GM19023 (cell line): ENCODE data around the gene TMEM151B.

Experiments used
- ATAC-seq: cut with Tn5 transposase; IDR thresholded peaks from one replicate; pipeline ENCODE4 v1.9.1; 2021; ENCODE audit warnings: mild to moderate bottlenecking, moderate library complexity; ENCODE audit not compliant: unreplicated experiment

TMEM151B gene

DNA sequence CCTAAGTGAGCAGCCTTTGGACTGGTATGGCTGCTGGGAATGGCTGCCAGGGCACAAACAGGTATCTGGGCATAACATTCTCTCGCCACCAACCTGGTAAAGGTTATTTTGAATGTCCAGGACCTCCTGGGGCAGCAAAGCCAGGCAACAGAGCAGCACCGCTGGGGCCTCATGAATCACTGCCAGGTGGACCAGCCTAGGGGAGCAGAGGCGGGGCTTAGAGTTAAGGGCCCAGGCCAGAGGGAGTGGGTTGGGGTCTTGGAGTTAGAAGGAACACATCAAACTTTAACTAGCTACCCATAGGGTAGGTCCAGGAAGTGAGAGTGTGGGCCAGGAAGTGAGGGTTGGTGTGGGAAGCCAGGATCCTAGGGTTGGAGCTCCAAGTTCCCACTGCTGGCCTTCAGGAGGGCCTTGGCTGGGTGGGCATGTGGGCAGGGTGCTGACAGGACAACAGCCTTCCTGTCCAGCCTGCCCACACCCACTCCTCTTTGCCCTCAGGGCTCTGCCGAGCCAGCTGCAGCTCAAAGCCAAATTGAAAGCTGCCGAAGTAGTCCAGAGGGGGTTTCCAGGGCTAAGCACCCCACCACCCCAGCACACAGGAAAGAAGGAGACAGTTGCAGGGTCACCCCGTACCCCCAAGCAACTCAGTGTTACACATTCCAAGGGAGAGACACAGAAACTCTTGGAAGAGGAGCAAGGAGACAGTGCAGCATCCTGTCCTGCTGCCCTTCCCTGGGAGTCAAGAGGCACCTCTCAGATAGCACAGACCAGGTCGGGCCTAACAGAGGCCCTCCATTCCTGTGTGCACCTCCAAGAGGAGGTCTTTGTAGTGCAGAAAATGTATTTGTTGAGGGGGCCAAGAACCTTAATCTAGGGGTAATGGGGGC is 7.5 kb upstream of the TMEM151B start:
- ATAC-seq = no peak

DNA sequence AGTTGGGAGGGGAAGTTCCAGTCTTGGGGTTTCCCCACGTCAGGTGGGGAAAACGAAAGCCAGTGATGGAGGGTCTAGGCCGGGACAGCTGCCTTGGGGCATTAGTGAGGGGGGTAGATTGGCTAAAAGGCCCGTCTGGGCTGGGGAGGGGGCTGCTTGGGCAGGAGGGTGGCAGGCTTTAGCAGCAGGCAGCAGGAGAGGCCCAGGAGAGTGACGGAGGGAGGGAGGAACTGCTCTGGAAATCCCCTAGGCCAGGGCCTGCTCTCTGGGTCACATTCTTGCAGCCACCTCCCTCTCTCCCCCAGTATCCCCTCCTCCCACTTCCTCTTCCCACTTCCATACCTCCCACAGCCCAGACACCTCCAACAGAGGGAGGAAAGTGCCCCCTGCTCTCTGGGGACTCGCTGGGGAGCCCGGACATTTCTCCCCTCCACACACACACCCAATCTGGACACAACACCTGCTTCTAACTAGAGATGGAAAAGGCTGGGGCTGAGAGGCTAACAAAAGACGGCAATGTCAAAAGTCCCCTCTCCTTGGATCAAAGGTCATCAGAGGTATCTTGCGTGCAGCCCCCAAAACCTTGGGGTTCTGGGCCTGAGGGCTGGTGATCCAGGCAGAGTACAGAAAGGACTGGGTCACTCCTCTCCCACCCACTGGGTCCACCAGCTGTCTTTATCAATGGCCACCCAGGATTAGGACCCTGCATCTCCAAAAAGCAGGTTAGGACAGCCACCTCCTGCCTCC is 6.7 kb upstream of the TMEM151B start:
- no peak for ATAC-seq

DNA sequence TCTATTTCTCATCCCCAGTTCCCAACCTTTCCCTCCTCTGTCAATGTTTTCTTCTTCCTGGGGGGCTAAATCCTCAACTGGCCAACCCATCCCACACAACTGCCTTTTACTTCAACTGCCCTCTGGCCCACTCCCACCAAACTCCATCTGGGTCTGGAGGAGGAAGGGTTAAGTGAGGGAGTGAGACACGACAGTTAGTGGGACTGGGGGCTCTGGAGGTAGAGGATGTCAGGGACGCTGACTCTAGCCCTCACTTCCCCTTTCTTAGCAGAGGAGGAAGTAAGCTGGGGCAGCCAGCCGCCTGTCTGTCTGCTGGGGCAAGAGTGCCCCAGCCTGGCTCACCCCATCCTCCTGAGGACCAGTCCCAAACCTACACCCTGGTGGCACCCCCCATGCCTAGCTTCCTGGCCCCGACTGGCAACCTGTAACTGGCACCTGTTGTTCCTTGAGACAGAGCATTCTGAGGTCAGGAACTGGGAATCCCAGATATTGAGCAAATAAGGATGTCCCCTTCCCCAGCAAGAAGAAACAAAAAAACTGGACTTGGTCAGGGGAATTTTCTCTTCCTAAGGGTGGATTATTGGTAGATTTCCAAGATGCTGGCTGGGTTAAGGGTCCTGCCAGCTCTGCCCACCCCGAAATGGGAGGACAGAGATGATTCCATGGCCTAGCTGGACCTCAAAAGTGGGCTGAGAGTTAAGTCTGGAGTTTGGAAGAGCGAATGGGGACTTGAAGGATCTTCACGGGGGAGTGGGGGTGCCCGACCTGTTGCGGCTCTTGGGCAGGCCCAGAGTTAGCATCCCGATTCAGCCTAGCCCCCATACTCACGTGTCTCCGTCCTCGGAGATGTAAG is 5.9 kb upstream of the TMEM151B start:
- peak; percentile 33 for ATAC-seq

GRCh38 chr6:44265007-44265721 is 5.1 kb upstream of the TMEM151B start, which contains the start of gene NFKBIE:
NFKBIE (minus strand) TSS chr6:44265551; CDS start chr6:44265346, 205 bp downstream.
- peak; percentile 36 for ATAC-seq

GRCh38 chr6:44265722-44266233 is 4.5 kb upstream of the TMEM151B start:
- ATAC-seq = no peak

DNA sequence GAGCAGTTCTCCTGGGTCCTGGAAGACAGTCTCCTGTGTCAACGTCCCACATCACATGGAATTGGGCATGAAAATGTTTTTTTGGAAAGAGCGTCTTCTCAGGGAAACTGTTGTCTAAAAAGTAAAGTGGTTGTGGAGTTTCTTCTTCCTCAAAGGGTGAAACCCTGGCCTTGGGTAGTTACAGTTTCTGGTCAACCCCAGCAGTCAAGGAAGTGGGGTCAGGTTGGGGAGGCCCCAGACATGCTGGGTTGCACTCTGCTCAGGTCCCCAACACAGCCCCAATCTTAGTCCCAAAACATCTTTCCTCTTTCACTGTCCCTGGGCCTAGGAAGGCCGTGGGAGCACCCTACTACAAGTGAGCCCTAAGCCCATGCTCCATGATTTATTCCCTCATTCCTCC is 3.9 kb upstream of the TMEM151B start:
- no peak for ATAC-seq

- no peak for ATAC-seq
Measured at GRCh38 chr6:44267252-44267651, 3.0 kb upstream of the TMEM151B start.

DNA sequence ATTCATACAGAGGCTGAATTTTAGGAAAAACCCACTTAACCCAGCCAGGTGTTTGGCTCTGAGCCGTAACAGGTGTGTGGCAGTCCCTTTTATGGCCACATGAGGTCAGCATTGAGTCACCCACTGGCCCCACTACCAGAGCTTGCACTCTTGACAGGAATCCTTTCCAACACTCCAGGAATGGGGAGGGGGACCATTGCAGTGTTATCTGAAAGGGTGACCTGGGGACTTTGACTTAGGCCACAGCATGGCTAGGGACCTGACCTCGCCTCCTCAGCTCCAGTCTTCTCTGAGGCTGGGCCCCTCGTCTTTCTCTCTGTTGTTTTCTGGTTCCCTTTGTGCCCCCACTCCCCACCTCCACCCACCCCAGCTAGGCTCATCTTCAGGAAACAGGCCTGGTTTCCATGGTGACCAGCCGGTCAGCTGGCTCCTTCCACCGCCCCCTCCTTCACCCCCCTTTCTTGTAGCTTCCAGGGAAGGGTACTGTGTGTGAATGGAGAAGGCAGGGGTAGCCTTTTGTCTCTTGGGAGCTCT is 2.1 kb upstream of the TMEM151B start:
- no peak for ATAC-seq

GRCh38 chr6:44269178-44269920 is 901 bp upstream of the TMEM151B start:
- ATAC-seq = no peak

DNA sequence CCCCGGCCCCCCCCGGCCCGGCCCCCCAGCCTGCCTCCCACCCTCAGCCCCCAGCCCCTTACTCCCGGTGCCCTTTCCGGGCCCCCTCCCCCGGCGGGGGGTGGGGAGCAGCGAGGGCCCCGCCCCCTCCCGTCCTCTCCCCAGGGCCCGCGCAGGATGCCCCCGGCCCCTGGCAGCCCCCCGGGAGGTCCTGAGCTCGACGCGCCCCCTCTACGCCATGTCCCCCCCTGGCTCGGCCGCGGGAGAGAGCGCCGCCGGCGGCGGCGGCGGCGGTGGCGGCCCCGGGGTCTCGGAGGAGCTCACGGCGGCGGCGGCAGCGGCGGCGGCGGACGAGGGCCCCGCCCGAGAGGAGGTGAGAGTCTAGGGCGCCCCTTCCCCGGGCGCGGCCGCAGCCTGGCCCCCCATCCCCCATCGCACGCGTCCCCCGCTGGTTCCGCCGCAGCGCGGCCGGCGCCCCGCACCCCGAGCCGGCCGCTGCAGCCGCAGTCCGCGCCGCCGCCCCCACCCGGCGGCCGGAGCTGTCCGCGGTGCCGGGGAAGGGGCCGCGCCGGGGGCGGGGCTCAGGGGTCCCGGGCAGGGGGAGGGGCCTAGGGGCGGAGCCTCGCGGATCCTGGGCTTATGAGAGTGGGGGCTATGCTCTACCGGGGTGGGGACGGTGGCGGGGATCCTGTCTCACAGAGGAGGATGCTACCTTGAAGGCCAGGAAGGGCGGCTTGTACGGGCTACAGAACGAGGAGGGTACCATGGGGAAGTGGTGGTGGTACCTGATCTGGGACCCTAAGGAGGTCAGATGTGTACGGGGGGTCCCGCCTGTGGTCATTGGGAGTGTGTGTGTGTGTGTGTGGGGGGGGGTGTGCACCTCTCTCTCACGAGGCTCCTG is 516 bp downstream of the TMEM151B start:
- ATAC-seq = no peak

- no peak for ATAC-seq
Measured at GRCh38 chr6:44271406-44271723, 1.1 kb downstream of the TMEM151B start.

DNA sequence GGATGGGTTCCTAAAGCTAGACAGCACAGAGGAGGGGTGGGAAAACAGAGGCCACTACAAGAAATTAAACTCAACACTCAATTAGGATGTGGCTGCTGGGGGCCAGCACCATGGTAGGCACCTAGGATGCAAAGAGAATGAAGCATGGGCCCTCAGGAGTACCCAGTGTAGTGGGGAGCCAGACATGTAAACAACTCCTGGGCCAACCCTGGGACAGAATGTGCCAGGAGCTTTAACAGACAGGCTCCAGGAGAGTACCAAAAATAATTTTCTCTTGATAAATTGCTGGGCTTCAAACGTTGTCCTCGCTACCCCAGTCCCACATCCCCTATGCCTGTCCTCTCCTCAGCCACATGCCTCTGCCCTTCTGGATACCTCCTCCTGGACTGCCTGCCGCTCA is 1.7 kb downstream of the TMEM151B start:
- no peak for ATAC-seq

- no peak for ATAC-seq
Measured at GRCh38 chr6:44272529-44272928, 2.3 kb downstream of the TMEM151B start.

- no peak for ATAC-seq
Measured at GRCh38 chr6:44272999-44273566, 2.8 kb downstream of the TMEM151B start.

DNA sequence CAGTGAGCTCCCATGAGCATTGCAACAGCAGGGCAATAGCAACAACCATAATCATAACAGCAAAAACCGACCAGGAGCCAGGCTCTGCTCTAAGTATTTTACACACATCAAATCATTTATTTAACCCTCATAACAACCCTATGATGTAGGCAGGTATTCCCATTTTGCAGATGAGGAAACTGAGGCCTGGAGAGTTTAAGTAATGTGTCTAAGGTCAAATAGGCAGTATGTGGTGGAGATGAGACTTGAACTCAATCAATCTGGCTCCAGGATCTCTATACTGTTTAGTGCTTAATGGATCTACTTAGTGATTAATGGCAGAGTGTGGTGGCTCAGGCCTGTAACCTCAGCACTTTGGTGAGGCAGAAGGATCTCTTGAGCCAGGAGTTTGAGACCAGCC is 3.4 kb downstream of the TMEM151B start:
- ATAC-seq = no peak

GRCh38 chr6:44275271-44275748 is 5.1 kb downstream of the TMEM151B start:
- no peak for ATAC-seq

- ATAC-seq = no peak
Measured at GRCh38 chr6:44275749-44276648, 5.7 kb downstream of the TMEM151B start.
